GM10248 (cell line): ENCODE results near the gene ARL13B.

Source experiments
- CTCF ChIA-PET: fragments of 300-600 bp; sonication (Branson Sonifier 250); formaldehyde crosslinking; extraction: SDS; loops from one replicate; lab custom pipeline; 2021; ENCODE audit warnings: antibody characterized with exemption; lab: Yijun Ruan, JAX
- POLR2A ChIA-PET: fragments of 350-650 bp; sonication (Branson Sonifier 250); formaldehyde crosslinking; extraction: SDS; loops from one replicate; lab custom pipeline; 2020; ENCODE audit warnings: antibody characterized with exemption; lab: Yijun Ruan, JAX
- DNase-seq: peaks from one replicate; pipeline ENCODE4 v3.0.0; 2012; ENCODE audit errors: extremely low spot score
- CTCF ChIP-seq: IDR thresholded peaks from 2 replicates; pipeline ENCODE4 v1.5.1; 2012; ENCODE audit warnings: mild to moderate bottlenecking, low read depth; ENCODE audit errors: extremely low read depth, missing control alignments, control extremely low read depth

The ARL13B gene

GRCh38 chr3:93992207-93992606 lies 12.3 kb downstream of the ARL13B start:
- no peak for TF ChIP-seq CTCF
- POLR2A ChIA-PET = no interaction called here
- no peak for DNase-seq
- CTCF ChIA-PET = interaction anchor here (4.3 kb wide), 1 partner anchor 12 kb away, joined by 18 read pairs; no protein-coding TSS in a partner anchor

- ChIA-PET POLR2A (no interaction called here), CTCF (interaction anchor here (1.2 to 4.3 kb wide), 3 partner anchors 10 to 75 kb away, joined by 3 to 18 read pairs (median 4); no protein-coding TSS in a partner anchor)
- TF ChIP-seq CTCF = no peak
- no peak for DNase-seq
Measured at GRCh38 chr3:93994056-93994455, 14.1 kb downstream of the ARL13B start.

GRCh38 chr3:94001191-94001590 lies 21.2 kb downstream of the ARL13B start:
- DNase-seq = no peak
- ChIA-PET CTCF (interaction anchor here (0.9 to 2.2 kb wide), 3 partner anchors 13 to 68 kb away, joined by 3 to 9 read pairs (median 6); no protein-coding TSS in a partner anchor), POLR2A (no interaction called here)
- no peak for TF ChIP-seq CTCF

GRCh38 chr3:94001827-94002495 lies 22.0 kb downstream of the ARL13B start:
- no peak for TF ChIP-seq CTCF
- ChIA-PET POLR2A (no interaction called here), CTCF (interaction anchor here (1.7 to 2.2 kb wide), 4 partner anchors 12 to 68 kb away, joined by 6 to 13 read pairs (median 10); partner anchors contain the start of genes DHFR2 and NSUN3)
- DNase-seq = no peak

- POLR2A ChIA-PET = no interaction called here
- CTCF ChIA-PET = interaction anchor here (0.6 to 2.5 kb wide), 10 partner anchors 9 to 285 kb away, joined by 3 to 18 read pairs (median 3); partner anchors contain the start of genes DHFR2 and STX19
- peak; percentile 47 for DNase-seq
- peak; percentile 73 for TF ChIP-seq CTCF
Measured at GRCh38 chr3:94004301-94004910, 24.5 kb downstream of the ARL13B start.

- POLR2A ChIA-PET = no interaction called here
Measured at GRCh38 chr3:94008253-94008652, 28.3 kb downstream of the ARL13B start.

More at GRCh38 chr3:94008253-94008652, 28.3 kb downstream of the ARL13B start:
- DNase-seq = no peak
- TF ChIP-seq CTCF = no peak
- CTCF ChIA-PET = interaction anchor here (1.0 to 2.4 kb wide), 7 partner anchors 9 to 241 kb away, joined by 3 to 6 read pairs (median 5); no protein-coding TSS in a partner anchor
